HEK293 (cell line): Measurements from ENCODE around the gene MEMO1.

Experiments
- ATF2 ChIP-seq: fragments of 450-650 bp; formaldehyde crosslinking; IDR thresholded peaks from 2 replicates; pipeline ENCODE4 v1.5.1; 2016; ENCODE audit warnings: missing biosample characterization, missing genetic modification characterization, low read depth
- CTCF ChIP-seq: fragments of 450-650 bp; formaldehyde crosslinking; IDR thresholded peaks from 2 replicates; pipeline ENCODE4 v1.5.1; 2016; ENCODE audit warnings: missing biosample characterization, missing genetic modification characterization
- GLI4 ChIP-seq: fragments of 450-650 bp; formaldehyde crosslinking; IDR thresholded peaks from 2 replicates; pipeline ENCODE4 v1.5.1; 2016; ENCODE audit warnings: missing biosample characterization, missing genetic modification characterization
- PBX3 ChIP-seq: sonication (generic); formaldehyde crosslinking; IDR thresholded peaks from 2 replicates; pipeline ENCODE4 v1.8.1; 2022; ENCODE audit warnings: mild to moderate bottlenecking, moderate library complexity, missing genetic modification reagents
- YY1 ChIP-seq: fragments of 450-650 bp; formaldehyde crosslinking; IDR thresholded peaks from 2 replicates; pipeline ENCODE4 v1.5.1; 2018; ENCODE audit warnings: missing biosample characterization, missing genetic modification characterization
- ZNF121 ChIP-seq: fragments of 450-650 bp; formaldehyde crosslinking; IDR thresholded peaks from 2 replicates; pipeline ENCODE4 v1.5.1; 2016; ENCODE audit warnings: missing biosample characterization, missing genetic modification characterization
- ZNF23 ChIP-seq: fragments of 450-650 bp; formaldehyde crosslinking; IDR thresholded peaks from 2 replicates; pipeline ENCODE4 v1.5.1; 2016; ENCODE audit warnings: missing biosample characterization, missing genetic modification characterization, borderline replicate concordance
- ZNF292 ChIP-seq: fragments of 450-650 bp; formaldehyde crosslinking; IDR thresholded peaks from 2 replicates; pipeline ENCODE4 v1.5.1; 2016; ENCODE audit warnings: low read depth, missing biosample characterization, missing genetic modification characterization, borderline replicate concordance
- ZNF341 ChIP-seq: fragments of 450-650 bp; formaldehyde crosslinking; IDR thresholded peaks from 2 replicates; pipeline ENCODE4; 2016; ENCODE audit warnings: low read depth, missing biosample characterization, missing genetic modification characterization
- ZNF558 ChIP-seq: fragments of 450-650 bp; formaldehyde crosslinking; IDR thresholded peaks from 2 replicates; pipeline ENCODE4 v1.5.1; 2016; ENCODE audit warnings: missing biosample characterization, missing genetic modification characterization
- ZNF768 ChIP-seq: fragments of 450-650 bp; formaldehyde crosslinking; IDR thresholded peaks from 2 replicates; pipeline ENCODE4 v1.5.1; 2018; ENCODE audit warnings: missing biosample characterization, mild to moderate bottlenecking, missing genetic modification characterization

GRCh38 chr2:31831585-31831984 is 179.2 kb downstream of the MEMO1 start:
- no peak for TF ChIP-seq CTCF
- no peak for TF ChIP-seq PBX3 (CRISPR knock-in tag)
- no peak for TF ChIP-seq ATF2 (tag by site-specific recombination)
- TF ChIP-seq ZNF292, result no peak
- no peak for TF ChIP-seq ZNF121
- TF ChIP-seq GLI4 (tag by site-specific recombination), result no peak
- TF ChIP-seq ZNF768 (tag by site-specific recombination), result no peak
- no peak for TF ChIP-seq ZNF341 (tag by site-specific recombination)
- no peak for TF ChIP-seq YY1 (tag by site-specific recombination)
- TF ChIP-seq ZNF23, result no peak
- no peak for TF ChIP-seq ZNF558
